ENCODE data around the gene CDYL. TPM values are rescaled to one million over a fixed set of nuclear protein-coding genes. Genes with fewer than 3 reads are reported as not detected.
"Not testable (repeated sequence)": the region's sequence is repeated elsewhere in the genome, so short reads cannot be mapped to it uniquely, and the experiment has no call there.

Gene CDYL
- total RNA-seq, 1 experiment from 2014 or later: 23.2 TPM

DNA sequence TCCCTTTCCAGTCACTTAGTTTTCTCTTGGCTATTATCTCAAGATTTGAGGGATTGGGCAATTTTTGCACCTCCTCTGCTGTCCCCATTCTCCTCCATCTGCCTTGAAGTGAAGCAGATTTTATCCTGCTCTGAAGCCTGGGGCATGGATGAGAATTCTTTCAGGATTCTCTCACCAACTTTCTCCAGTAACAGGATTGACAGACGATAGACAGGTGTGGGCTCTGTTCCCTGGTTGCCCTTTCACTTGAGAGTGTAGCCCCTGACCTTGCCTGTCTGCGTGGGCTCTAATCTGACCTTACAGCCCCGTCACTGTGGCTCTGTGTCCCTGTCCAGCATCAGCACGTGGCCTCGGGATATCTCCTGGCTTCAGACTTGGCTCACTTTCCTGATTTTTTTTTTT lies 27.1 kb downstream of the CDYL start:
- peak; percentile 27 for DNase-seq (ENCODE audit: low read depth)

DNA sequence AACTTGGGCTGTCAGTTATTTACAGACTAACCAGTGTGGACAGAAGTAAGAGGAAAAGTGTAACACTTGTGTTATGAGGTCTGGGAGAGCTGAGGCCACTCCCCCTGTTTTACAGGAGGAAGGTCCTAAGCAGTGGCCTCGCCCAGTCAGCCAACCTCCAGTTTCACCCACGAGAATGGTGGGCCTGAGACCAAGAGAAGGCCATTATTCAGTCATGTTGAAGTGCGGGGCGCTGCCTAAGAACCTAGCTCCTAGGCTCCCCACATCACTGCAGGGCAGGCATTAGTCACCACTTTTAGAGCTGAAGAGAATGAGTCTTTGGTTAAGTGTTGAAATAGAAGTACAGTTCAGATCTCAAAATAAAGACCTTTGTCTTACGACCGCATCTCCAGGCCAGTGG lies 27.9 kb downstream of the CDYL start:
- peak; percentile 95 for DNase-seq (ENCODE audit: low read depth)

- peak; percentile 24 for DNase-seq (ENCODE audit: low read depth)
Observed at GRCh38 chr6:4805553-4806336, 29.5 kb downstream of the CDYL start.

DNA sequence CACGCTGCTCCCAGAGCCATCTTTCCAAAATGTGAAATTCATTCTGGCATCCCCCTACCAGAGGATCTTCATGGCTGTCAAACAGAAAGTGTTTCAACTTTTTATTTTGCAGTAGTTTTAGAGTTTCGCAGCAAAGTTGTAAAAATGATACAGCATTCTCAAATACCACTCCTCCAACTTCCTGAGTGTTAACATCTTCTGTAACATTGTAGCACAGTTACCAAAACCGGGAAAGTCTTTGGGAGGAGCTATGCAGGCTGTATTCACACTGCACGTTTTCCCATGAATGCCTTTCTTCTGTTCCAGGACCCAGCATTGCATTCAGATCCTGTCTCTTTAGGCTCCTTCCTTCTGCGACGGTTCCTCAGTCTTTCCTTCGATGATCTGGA lies 30.1 kb downstream of the CDYL start:
- DNase-seq (ENCODE audit: low read depth): no peak

- no peak for DNase-seq (ENCODE audit: low read depth)
Observed at GRCh38 chr6:4806791-4807190, 30.6 kb downstream of the CDYL start.

DNA sequence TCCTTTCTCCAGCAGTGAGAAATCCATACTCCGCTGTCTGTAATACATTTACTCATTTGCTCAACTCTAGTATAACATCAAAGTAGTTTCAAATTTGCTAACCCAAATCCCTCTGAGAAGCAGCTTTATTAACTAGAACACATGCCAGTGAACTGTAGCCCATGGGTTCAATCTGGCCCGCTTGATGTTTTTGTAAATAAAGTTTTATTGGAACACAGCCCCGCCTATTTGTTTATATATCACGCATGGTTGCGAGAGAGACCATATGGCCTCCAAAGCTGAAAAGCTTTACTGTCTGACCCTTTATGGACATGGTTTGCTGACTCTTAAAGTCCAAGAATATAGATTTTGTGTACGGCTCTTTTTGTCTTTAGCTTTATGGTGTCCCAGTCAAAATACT lies 32.2 kb downstream of the CDYL start:
- DNase-seq (ENCODE audit: low read depth): no peak

DNA sequence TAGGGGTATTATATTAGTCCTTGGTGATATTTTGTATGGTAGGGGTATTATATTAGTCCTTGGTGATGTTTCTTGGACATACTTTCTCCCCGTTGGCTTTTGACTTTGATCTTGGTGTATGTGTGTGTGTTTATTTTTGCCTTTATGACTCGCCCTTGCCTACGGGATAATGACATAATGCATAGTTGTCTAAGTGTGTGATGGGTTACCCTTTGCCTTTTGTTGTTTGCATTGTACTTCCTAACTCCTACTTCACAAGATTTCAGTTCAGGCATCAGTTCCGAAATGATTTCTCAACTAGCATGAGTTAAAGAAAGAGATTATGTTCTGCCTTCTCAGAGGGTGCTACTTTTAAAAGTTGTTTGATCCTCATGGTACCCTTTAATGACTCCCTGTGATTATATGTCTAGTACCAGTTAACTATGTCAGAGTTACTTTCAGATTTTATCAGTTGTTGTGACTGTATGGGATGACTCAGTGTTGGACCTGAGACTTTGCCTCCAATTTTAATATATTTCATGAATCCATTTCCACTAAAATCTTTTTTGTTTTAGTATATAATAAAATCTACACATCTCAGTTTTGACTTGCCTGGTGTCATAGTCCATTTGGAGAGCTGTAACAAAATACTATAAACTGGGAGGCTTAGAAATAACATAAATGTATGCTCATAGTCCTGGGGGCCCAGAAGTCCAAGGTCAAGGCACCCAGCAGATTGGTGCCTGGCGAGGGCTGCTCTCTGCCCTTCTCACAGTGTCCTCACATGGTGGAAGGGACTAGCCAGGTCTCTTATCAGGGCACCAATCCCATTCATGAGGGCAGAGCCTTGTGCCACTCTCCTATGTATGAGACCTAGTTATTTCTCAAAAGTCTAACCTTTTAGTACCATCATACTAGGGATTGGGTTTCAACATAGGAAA lies 34.1 kb downstream of the CDYL start:
- peak; percentile 71 for DNase-seq (ENCODE audit: low read depth)

GRCh38 chr6:4812068-4812467 lies 35.9 kb downstream of the CDYL start:
- peak; percentile 53 for DNase-seq (ENCODE audit: low read depth)

DNA sequence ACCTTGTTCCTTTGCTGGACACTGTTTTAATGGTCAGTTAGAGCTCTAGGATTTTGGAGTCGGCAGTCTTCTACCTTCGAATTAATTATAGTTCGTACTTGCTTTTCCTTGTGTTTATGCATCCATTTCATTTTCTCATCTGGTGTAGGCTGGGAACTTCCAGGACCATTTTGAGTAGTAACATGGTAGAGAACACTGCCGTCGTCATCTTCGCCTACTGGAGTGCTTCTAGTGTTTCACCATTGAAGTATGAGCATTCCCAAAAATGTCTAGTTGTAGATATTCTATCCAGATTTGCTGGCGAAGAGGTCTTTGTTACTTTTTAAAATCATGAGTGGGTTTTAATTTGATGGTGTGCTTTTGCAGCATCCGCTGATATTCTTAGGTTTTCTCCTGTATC lies 36.9 kb downstream of the CDYL start:
- DNase-seq (ENCODE audit: low read depth): no peak

DNA sequence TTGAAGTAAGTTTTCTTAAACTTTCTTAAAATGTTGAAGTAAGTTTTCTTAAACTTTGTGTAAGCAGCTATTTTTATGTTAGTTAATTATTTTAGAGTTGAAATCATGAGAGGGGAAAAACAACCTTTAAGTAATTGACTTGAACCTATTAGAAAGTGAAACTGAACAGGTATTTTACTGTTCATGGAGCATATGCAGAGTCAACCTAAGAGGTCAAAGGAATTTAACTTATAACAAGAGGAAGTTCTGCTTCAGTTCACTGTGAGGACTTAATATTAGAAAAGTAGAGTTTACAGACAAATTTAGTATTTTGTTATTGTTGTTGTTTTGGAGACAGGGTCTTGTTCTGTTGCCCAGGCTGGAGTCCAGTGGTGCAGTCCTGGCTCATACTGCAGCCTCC lies 38.0 kb downstream of the CDYL start:
- DNase-seq (ENCODE audit: low read depth): no peak

GRCh38 chr6:4814987-4815386 lies 38.8 kb downstream of the CDYL start:
- DNase-seq (ENCODE audit: low read depth): no peak

- no peak for DNase-seq (ENCODE audit: low read depth)
Observed at GRCh38 chr6:4815584-4815983, 39.4 kb downstream of the CDYL start.

- DNase-seq (ENCODE audit: low read depth): no peak
Observed at GRCh38 chr6:4816904-4817303, 40.7 kb downstream of the CDYL start.

DNA sequence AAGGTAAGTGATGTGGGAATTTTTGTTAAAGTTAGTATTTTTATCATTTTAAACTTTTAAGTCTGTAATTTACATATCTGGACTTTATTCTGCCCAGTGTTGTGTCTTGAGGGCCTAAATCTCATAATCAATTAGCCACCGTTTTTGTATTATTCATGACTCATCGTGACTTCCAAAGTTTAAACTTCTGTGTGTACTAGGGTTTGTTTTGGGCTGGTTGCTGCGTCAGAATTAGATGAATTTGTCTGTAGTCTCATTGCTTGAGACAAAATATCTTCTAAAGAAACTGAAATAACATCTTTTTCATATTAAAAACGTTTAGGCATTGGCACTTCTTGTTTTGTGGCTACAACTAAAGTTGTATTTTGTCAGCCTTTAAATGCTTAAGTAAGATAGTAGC lies 41.3 kb downstream of the CDYL start:
- DNase-seq (ENCODE audit: low read depth): peak; percentile 22

DNA sequence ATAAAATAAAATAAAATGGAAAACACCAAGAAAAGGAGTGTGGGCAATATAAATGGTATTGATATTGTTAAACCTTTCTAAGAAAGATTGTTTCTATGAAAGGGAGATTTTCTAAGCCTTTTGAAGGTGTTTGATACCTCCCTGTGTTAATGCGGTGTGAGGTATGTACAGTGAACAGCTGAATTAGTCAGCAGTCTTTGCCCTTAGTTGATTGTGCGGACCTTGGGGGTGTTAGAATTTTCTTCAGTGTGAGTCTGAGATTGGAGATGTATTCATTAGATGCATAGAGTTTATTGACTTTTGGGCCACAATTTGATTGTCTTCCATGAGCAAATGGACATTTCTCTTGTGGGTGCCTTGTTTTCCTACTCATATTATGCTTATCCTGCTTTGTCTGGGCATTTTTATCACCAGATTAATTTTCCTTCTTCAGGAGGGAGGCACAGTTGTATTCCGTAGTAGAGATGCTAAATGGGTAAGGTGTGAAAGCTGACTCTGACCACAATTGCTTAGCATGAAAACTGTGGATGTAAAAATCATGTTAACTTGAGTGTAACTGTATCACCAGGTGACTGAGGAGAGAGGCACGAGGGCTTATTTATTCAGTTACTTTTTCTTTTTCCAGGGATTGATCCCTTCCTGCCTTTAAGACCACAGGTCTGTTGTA lies 42.2 kb downstream of the CDYL start:
- DNase-seq (ENCODE audit: low read depth): no peak

DNA sequence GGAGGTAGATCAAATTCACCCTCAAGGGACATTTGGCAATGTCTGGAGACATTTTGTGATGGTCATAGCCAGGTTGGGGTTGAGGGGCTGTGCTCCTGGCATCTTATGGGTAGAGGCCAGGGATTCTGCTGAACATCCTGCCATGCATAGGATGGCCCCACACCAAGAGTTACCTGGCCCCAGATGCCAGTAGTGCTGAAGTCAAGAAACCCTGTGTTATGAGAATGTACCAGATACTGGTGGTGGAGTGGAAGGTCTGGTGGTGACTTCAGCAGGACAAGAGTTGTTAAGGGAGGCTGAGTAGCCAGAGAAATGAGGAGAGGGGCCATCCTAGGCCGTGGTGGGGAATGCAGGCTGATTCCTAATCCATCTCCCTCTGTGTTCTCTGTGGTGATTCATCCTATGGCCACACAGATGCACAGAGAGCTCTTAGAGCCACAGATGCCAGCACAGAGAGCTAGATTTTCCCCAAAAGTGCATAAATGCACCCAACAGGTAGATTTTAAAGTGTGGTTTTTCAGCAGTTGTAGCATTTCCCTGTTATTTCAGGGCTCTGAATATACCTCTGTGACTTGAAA lies 43.6 kb downstream of the CDYL start:
- peak; percentile 30 for DNase-seq (ENCODE audit: low read depth)

GRCh38 chr6:4820704-4821276 lies 44.6 kb downstream of the CDYL start:
- DNase-seq (ENCODE audit: low read depth): peak; percentile 77

DNA sequence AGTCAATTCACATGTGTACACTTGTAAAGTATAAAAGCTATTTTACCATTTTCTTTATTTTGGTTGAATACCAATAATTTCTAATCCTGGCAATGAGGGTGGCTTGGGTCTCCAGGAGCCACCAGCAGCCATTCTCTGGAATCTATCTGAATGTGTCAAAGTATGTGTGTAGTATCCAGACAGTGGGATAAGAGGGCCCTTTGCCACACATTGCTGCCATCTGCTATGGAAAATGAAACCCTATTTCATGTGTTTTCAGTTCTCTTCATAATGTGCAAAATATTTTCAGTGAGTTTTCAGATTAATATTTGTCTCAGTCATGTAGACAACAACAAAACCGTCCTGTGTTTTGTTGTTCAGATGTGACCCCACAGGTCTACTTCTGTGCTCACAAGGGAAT lies 46.3 kb downstream of the CDYL start:
- no peak for DNase-seq (ENCODE audit: low read depth)

DNA sequence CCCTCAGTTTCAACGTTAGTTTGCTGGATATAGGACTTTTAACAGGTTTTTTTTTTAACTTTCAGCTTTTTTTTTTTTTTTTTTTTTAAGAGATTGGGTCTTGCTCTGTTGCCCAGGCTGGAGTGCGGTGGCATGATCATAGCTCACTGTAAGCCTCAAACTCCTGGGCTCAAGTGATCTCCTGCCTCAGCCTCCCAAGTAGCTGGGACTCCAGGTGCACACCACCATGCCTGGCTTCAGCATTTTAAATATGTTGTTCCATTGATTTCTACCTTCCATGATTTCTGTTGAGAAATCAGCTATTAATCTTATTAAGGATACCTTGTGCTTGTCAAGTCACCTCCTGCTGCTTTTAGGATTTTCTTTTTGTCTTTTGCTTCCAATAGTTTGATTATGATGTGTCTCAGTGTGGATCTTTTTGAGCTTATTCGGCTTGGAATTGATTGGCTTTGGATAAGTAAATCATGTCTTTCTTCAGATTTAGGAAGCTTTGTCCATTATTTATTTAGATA lies 52.0 kb downstream of the CDYL start:
- DNase-seq (ENCODE audit: low read depth): no peak

DNA sequence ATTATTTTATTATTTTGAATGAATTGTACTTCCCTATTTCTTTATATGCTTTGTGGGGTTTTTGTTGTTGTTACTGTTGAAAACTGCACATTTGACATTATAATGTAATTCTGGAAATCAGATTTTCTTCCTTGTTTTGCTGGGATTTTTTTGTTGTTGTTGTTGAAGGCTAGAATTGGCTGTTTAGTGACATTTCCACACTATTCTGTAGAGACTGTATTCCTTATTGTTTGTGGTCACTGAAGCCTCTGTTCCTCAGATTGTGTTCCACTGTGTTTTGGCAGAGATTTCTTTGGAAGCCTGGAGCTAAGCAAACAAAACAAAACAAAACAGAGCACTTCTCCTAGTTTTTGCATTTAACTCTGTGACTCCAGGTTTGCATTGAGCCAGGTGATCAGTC lies 52.9 kb downstream of the CDYL start:
- DNase-seq (ENCODE audit: low read depth): no peak

DNA sequence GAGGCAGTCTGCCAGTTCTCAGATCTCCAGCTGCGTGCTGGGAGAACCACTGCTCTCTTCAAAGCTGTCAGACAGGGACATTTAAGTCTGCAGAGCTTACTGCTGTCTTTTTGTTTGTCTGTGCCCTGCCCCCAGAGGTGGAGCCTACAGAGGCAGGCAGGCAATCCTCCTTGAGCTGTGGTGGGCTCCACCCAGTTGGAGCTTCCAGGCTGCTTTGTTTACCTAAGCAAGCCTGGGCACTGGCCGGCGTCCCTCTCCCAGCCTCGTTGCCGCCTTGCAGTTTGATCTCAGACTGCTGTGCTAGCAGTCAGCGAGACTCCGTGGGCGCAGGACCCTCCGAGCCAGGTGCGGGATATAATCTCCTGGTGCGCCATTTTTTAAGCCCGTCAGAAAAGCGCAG lies 59.3 kb downstream of the CDYL start:
- DNase-seq (ENCODE audit: low read depth): not testable (repeated sequence)

GRCh38 chr6:4840169-4840568 lies 64.0 kb downstream of the CDYL start:
- no peak for DNase-seq (ENCODE audit: low read depth)
